ENCODE measurements around the gene ZNF519.

DNA sequence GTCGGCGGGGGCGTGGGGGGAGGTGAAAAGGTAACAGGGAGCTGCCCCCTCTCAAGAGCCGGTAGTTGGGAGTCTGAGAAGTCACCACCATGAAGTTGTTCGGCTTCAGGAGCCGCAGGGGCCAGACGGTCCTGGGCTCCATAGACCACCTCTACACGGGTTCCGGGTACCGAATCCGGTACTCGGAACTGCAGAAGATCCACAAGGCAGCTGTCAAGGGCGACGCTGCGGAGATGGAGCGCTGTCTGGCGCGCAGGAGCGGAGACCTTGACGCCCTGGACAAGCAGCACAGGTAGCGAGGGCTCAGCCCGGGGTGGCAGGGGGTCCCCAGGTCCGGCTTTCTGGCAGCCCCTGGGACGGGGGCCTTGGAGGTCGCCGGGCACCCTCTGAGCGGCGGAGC is 47.1 kb upstream of the ZNF519 start:
- TF ChIP-seq, protein P1, sequence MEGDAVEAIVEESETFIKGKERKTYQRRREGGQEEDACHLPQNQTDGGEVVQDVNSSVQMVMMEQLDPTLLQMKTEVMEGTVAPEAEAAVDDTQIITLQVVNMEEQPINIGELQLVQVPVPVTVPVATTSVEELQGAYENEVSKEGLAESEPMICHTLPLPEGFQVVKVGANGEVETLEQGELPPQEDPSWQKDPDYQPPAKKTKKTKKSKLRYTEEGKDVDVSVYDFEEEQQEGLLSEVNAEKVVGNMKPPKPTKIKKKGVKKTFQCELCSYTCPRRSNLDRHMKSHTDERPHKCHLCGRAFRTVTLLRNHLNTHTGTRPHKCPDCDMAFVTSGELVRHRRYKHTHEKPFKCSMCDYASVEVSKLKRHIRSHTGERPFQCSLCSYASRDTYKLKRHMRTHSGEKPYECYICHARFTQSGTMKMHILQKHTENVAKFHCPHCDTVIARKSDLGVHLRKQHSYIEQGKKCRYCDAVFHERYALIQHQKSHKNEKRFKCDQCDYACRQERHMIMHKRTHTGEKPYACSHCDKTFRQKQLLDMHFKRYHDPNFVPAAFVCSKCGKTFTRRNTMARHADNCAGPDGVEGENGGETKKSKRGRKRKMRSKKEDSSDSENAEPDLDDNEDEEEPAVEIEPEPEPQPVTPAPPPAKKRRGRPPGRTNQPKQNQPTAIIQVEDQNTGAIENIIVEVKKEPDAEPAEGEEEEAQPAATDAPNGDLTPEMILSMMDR (IDR thresholded peaks at IDR 0.05; ENCODE audit: low read length), result no peak
- no peak for TF ChIP-seq EZH2 (optimal IDR thresholded peaks at IDR 0.05; ENCODE audit: low read depth, low read length)
